ENCODE results near the gene DAB1. TPM values are rescaled to one million over a fixed set of nuclear protein-coding genes. Genes with fewer than 3 reads are reported as not detected.

The DAB1 gene
- total and polyA plus RNA-seq, 2 of the 8 experiments (the other 6 are each of a cell fraction or from before 2014, with no cell fraction given) = 4.4 to 11.8 TPM

DNA sequence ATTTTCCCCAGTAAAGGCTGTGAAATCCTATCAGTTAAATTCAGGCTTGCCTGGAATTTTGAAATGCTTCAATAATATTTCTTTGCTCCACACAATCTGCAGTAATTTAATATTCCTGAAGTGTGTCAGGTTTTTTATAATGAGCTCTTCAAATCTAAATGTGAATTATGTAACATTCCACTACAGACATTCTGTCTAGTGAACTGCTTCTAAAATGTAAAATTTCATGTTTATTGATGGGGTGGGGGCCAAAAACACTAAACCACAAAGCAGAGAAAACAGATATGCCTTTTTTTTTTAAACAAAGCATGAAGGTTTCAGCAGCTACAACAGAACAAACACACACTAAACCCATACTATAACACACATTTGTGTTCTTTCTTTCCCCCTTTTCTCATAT is 129.7 kb downstream of the DAB1 start:
- H3K9me3 ChIP-seq (ENCODE audit: insufficient read depth in 2 of 2, low read depth in 1 of 2, low read length in 1 of 2) = no peaks in the 10 kb centered on the region
- H4K91ac ChIP-seq (replicated peaks; ENCODE audit: insufficient read length, low read length) = no peak overlapping the region
- H3K56ac ChIP-seq (replicated peaks; ENCODE audit: insufficient read length, low read depth, low read length) = no peak overlapping the region
- no peak for FAIRE-seq
- H2AFZ ChIP-seq (ENCODE audit: low read length) = no peak overlapping the region
- ChIA-PET CTCF (ENCODE audit: partially characterized antibody) (no interaction called here), POLR2A (ENCODE audit: partially characterized antibody) (interaction anchor here (1.2 kb wide), 1 partner anchor 17 kb away, joined by 4 read pairs; no protein-coding TSS in a partner anchor)
- H3K27ac ChIP-seq (ENCODE audit: low read depth, low read length) = no peak overlapping the region
- no peak overlapping the region for H3K14ac ChIP-seq (ENCODE audit: insufficient read length)
- H2BK20ac ChIP-seq (ENCODE audit: low read length) = no peak overlapping the region
- H3K4ac ChIP-seq (replicated peaks; ENCODE audit: insufficient read length, low read depth, low read length) = no peak overlapping the region
- H4K20me1 ChIP-seq (replicated peaks in 1 of 2; ENCODE audit: control insufficient read depth in 1 of 2, insufficient read depth in 2 of 2, low read length in 2 of 2) = no peaks in the 10 kb centered on the region
- no peak overlapping the region for H2BK12ac ChIP-seq (ENCODE audit: low read depth, low read length)
- H3K36me3 ChIP-seq (ENCODE audit: control insufficient read depth in 2 of 4, insufficient read depth in 4 of 4, low read length in 3 of 4) = no peaks in the 10 kb centered on the region
- no peak overlapping the region for H4K8ac ChIP-seq (ENCODE audit: extremely low read depth, insufficient read depth, low read length)
- H3K18ac ChIP-seq (ENCODE audit: extremely low read depth, low read length) = no peak overlapping the region
- H2BK120ac ChIP-seq (replicated peaks; ENCODE audit: low read depth, low read length) = no peak overlapping the region
- H3K9ac ChIP-seq (replicated peaks in 1 of 4; ENCODE audit: extremely low read depth in 1 of 4, low read depth in 3 of 4, low read length in 3 of 4) = no peak overlapping the region
- no peaks in the 10 kb centered on the region for H3K79me1 ChIP-seq (ENCODE audit: low read depth, low read length)
- no peak overlapping the region for H2BK5ac ChIP-seq (ENCODE audit: low read depth, low read length)
- H3K4me3 ChIP-seq (ENCODE audit: extremely low read depth in 1 of 4, insufficient read depth in 2 of 4, low read depth in 3 of 4, low read length in 4 of 4) = no peak overlapping the region
- no peaks in the 10 kb centered on the region for H3K23me2 ChIP-seq (ENCODE audit: low read depth, low read length)
- H3K4me1 ChIP-seq (replicated peaks in 1 of 4; ENCODE audit: control insufficient read depth in 3 of 4, insufficient read depth in 4 of 4, low read length in 3 of 4) = no peaks in the 10 kb centered on the region
- H3K4me2 ChIP-seq (ENCODE audit: insufficient read depth in 1 of 2, low read depth in 2 of 2, low read length in 2 of 2) = no peak overlapping the region
- H4K5ac ChIP-seq (ENCODE audit: insufficient read length, low read depth, low read length) = no peak overlapping the region
- H3K27me3 ChIP-seq (replicated peaks in 1 of 4; ENCODE audit: control insufficient read depth in 3 of 4, extremely low read depth in 1 of 4, insufficient read depth in 3 of 4, low read length in 3 of 4) = no peaks in the 10 kb centered on the region
- no peak overlapping the region for H3K23ac ChIP-seq (ENCODE audit: insufficient read length)
- no peaks in the 10 kb centered on the region for H3K79me2 ChIP-seq (ENCODE audit: control insufficient read depth in 1 of 2, insufficient read depth in 2 of 2, low read length in 2 of 2)
- no peak overlapping the region for H2BK15ac ChIP-seq (ENCODE audit: low read length)
- H2AK5ac ChIP-seq (ENCODE audit: low read depth, low read length) = no peak overlapping the region
- no peak for DNase-seq (ENCODE audit: low read depth in 1 of 2, low spot score in 2 of 2)
- TF ChIP-seq CHD1 (IDR thresholded peaks at IDR 0.05; ENCODE audit: low read depth, low read length) (no peak), PHF8 (conservative IDR thresholded peaks at IDR 0.05; ENCODE audit: low read depth, low read length) (no peak), NANOG (IDR thresholded peaks at IDR 0.05; ENCODE audit: insufficient read depth, low read depth, low read length, poor library complexity, severe bottlenecking) (no peak), EGR1 (IDR thresholded peaks at IDR 0.05; ENCODE audit: borderline replicate concordance, low read depth, low read length) (no peak)

Measured in H1 (cell line).